Glomerular visceral epithelial cell (primary cell): Measurements from ENCODE around the gene ESPNL.

Experiments used
- DNase-seq: peaks from one replicate; pipeline ENCODE4 v3.0.0-alpha.2; 2016; ENCODE audit errors: extremely low spot score

The ESPNL gene

GRCh38 chr2:238142382-238143205 lies 42.5 kb downstream of the ESPNL start:
- DNase-seq: peak; percentile 55

GRCh38 chr2:238143239-238143951 lies 43.3 kb downstream of the ESPNL start:
- peak; percentile 93 for DNase-seq

GRCh38 chr2:238144262-238144661 lies 44.1 kb downstream of the ESPNL start:
- no peak for DNase-seq

- DNase-seq: no peak
Observed at GRCh38 chr2:238145046-238145445, 44.9 kb downstream of the ESPNL start.

GRCh38 chr2:238145851-238146250 lies 45.7 kb downstream of the ESPNL start:
- DNase-seq: no peak

GRCh38 chr2:238146884-238147544 lies 46.9 kb downstream of the ESPNL start:
- DNase-seq: no peak

GRCh38 chr2:238148981-238149380 lies 48.8 kb downstream of the ESPNL start:
- DNase-seq: no peak

GRCh38 chr2:238149841-238150572 lies 49.9 kb downstream of the ESPNL start:
- no peak for DNase-seq

GRCh38 chr2:238150686-238151085 lies 50.5 kb downstream of the ESPNL start:
- DNase-seq: no peak

GRCh38 chr2:238151205-238151604 lies 51.1 kb downstream of the ESPNL start:
- no peak for DNase-seq

GRCh38 chr2:238151628-238152235 lies 51.6 kb downstream of the ESPNL start:
- DNase-seq: no peak

- DNase-seq: no peak
Observed at GRCh38 chr2:238152771-238153688, 52.9 kb downstream of the ESPNL start.

- no peak for DNase-seq
Observed at GRCh38 chr2:238154570-238154969, 54.4 kb downstream of the ESPNL start.

- peak; percentile 99 for DNase-seq
Observed at GRCh38 chr2:238155051-238155760, 55.1 kb downstream of the ESPNL start.

- DNase-seq: peak; percentile 80
Observed at GRCh38 chr2:238155761-238156694, 55.9 kb downstream of the ESPNL start.

- DNase-seq: no peak
Observed at GRCh38 chr2:238157506-238158017, 57.4 kb downstream of the ESPNL start.

GRCh38 chr2:238158018-238158508 lies 57.9 kb downstream of the ESPNL start:
- no peak for DNase-seq

- DNase-seq: peak; percentile 69
Observed at GRCh38 chr2:238158509-238159070, 58.5 kb downstream of the ESPNL start, which contains the start of gene ERFE. TSS of gene ERFE (plus strand) at chr2:238158970. CDS start at chr2:238159008, 38 bp downstream.
